Testis (tissue), 2 donors: Measurements from ENCODE around the gene S100A5.

Source experiments
- CTCF ChIP-seq, 3 experiments: fragments of 450-650 bp in 2 of 3; fragments of 200-600 bp in 1 of 3; sonication (generic) in 1 of 3; IDR thresholded peaks; one replicate each; pipeline ENCODE4 v1.5.1; 2016 to 2019; ENCODE audit warnings: antibody characterized with exemption in 3 of 3, mild to moderate bottlenecking in 2 of 3, moderate library complexity in 1 of 3
- POLR2A ChIP-seq: fragments of 450-650 bp; IDR thresholded peaks from one replicate; pipeline ENCODE4 v1.6.1; 2017; ENCODE audit warnings: antibody characterized with exemption, mild to moderate bottlenecking, moderate library complexity

GRCh38 chr1:153506386-153506785 is 34.3 kb downstream of the S100A5 start:
- TF ChIP-seq CTCF (IDR thresholded peaks at IDR 0.05) (no peak), POLR2A (no peak)
